Choroid plexus epithelial cell (primary cell): ENCODE data around the gene RNF151.
"Not testable (repeated sequence)": the region's sequence is repeated elsewhere in the genome, so short reads cannot be mapped to it uniquely, and the experiment has no call there.

Experiments
- DNase-seq: peaks from one replicate; pipeline ENCODE4 v3.0.0-alpha.2; 2010; ENCODE audit warnings: low read depth
- H3K4me3 ChIP-seq: 2 replicates; pipeline ENCODE4 v1.5.1; 2011; ENCODE audit warnings: low read depth, mild to moderate bottlenecking, control low read depth, low read length, moderate library complexity
- CTCF ChIP-seq: conservative IDR thresholded peaks from 2 replicates; pipeline ENCODE4 v1.5.1; 2011; ENCODE audit warnings: low read depth, mild to moderate bottlenecking, control low read depth, inconsistent platforms, low read length, moderate library complexity

RNF151 gene

GRCh38 chr16:1938910-1939309, 27.7 kb upstream of the RNF151 start:
- TF ChIP-seq CTCF: no peak
- DNase-seq: no peak
- no peak overlapping the region for H3K4me3 ChIP-seq

GRCh38 chr16:1939833-1940232, 26.8 kb upstream of the RNF151 start:
- not testable (repeated sequence) for H3K4me3 ChIP-seq, DNase-seq

- TF ChIP-seq CTCF: no peak
- DNase-seq: no peak
- no peak overlapping the region for H3K4me3 ChIP-seq
Measured at GRCh38 chr16:1940273-1941161, 26.1 kb upstream of the RNF151 start.

- peak overlapping the region; percentile 85 for H3K4me3 ChIP-seq
- TF ChIP-seq CTCF: peak; percentile 29
- peak; percentile 40 for DNase-seq
Measured at GRCh38 chr16:1941162-1942046, 25.3 kb upstream of the RNF151 start.

GRCh38 chr16:1942047-1942809, 24.4 kb upstream of the RNF151 start:
- TF ChIP-seq CTCF: no peak
- H3K4me3 ChIP-seq: peak overlapping the region; percentile 85
- peak; percentile 50 for DNase-seq

- no peak for TF ChIP-seq CTCF
- DNase-seq: peak; percentile 99
- H3K4me3 ChIP-seq: peak within 1 kb of the TSS; percentile 85
Measured at GRCh38 chr16:1942810-1943726, 23.6 kb upstream of the RNF151 start, which contains the start of gene MSRB1. Gene MSRB1, minus strand, starts transcription at chr16:1943199. Its CDS starts 43 bp downstream, at chr16:1943156.
